ENCODE data around the gene MVK.
"Not testable (repeated sequence)": the region's sequence is repeated elsewhere in the genome, so short reads cannot be mapped to it uniquely, and the experiment has no call there.

MVK gene

GRCh38 chr12:109592195-109592904 is 18.8 kb downstream of the MVK start:
- DNase-seq: no peak

DNA sequence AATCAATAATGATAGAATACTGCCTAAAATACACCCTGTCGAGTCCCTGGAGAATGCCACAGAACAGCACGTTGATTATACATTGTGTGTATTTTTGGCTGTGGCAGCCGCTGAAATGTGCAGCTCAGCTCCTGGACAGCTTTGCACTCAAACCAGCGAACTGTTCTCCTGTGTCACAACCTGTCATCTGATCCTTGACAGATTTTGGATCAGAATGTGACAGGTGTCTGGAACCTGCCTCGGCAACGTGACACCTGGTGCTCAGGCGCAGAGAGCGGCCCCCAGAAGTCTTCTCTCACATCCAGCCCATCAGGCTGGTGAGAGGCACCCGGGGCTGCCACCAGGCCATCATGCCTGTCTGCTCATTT is 19.3 kb downstream of the MVK start:
- DNase-seq: no peak

- DNase-seq: no peak
These were observed 21.1 kb downstream of the MVK start for GRCh38 chr12:109594556-109595317.

DNA sequence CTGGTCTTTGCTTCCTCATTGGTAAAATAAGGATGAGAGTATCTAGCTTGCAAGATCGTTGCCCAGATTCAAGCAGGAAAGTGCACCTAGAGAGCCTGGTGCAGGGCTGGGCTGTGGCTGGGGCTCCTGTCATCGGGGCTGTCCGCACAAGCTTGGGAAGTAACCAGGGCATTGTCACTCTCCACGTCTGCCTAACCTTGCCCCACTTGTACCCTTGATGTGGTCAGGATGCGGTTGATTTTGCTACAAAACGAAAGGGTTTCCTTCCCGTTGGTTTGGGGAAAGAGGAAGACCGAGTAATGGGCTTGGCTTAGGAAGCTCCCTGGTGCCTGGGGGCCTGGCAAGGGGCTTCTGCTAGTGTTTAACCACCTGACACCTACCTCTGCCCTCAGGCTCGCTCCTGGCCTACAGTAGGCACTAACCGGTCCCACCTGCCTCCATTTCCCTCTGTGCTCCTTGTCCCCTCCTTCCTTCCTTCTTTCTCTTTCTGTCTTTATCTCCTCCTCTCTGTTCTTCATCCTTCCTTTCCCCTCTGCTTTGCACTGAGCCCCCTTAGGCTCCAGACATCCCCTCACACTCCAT is 21.8 kb downstream of the MVK start:
- no peak for DNase-seq

DNA sequence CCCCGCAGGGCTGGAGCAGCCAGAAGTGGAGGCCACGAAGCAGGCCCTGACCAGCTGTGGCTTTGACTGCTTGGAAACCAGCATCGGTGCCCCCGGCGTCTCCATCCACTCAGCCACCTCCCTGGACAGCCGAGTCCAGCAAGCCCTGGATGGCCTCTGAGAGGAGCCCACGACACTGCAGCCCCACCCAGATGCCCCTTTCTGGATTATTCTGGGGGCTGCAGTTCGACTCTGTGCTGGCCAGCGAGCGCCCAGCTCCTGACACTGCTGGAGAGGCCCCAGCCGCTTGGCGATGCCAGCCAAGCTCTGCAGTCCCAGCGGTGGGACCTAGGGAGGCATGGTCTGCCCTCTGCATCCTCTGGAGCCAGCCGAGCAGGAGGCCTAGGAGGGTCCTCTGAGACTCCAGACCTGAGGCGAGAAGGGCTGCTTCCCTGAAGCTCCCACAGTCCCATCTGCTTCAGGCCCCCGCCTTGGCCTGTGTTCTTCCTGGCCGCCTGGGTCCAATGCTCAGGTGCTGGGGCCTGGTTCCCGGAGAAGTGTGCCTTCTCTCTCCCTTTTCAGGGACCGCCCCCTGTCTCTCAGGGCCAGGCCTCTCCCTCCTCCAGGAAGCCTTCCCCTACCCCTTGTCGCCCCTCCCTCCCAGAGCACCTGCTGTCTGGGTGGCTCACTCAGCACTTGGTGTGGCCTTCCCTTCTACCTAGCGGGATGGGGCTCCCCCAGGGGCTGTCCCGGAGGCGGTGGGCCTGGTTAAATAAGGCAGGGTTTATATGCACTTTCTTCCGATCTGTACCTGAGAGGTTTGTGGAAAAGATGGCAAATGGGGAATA is 23.0 kb downstream of the MVK start:
- DNase-seq: no peak

DNA sequence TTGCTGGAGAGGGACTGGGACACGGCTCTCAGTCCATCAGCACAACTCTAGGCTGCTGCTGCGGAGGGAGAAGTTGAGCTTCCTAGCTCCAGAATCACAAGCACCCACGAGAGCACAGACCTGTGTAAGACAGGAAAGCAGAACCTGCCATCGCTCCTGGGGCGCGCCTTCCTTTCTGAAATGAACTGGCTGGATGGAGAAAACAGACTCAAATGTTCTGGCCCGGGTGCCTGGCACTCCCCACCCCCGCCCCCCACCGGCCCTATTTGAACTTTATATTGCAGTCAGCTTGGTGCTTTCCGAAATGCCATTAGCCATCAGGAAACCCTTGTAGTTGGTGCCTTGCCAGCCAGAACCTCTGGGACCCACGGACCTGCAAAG is 23.8 kb downstream of the MVK start:
- no peak for DNase-seq

GRCh38 chr12:109597795-109598427 is 24.3 kb downstream of the MVK start:
- DNase-seq: peak; percentile 65

DNA sequence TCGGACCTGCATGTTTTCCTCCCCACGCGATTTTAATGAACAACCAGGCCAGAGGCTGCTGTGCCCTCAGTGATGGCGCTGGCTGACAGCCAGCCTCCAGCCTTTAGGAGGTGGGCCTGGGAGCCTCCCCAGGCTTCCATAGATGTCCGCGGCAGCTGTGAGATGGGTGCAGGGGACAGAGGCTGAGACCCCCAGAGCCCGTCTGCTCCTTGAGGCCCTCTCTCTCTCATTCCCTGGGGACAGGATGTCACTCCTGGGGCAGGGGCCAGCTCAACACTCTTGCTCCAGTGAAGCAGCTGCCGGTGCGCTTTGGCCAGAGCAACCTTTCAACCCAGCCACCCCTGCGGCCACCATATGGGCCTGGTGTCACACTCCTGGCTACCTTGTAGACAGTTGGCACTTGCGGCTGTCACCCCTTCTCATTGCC is 24.8 kb downstream of the MVK start:
- no peak for DNase-seq

DNA sequence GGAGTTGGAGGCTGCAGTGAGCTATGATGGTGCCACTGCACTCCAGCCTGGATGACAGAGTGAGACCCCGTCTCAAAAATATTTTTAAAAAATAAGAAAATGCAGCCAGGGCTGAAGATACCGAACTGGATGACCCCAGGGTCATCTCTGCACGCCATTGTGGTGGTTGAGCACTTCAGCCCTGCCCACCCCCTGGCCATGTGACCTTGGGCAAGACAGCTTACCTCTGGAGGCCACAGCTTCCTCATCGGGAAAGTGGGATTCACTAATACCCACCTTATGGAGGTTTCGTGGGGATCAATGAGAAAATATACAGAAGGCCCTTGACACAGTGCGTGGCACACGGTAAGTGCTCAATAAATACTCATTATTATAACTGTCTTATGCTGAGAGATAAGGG is 25.5 kb downstream of the MVK start:
- no peak for DNase-seq

DNA sequence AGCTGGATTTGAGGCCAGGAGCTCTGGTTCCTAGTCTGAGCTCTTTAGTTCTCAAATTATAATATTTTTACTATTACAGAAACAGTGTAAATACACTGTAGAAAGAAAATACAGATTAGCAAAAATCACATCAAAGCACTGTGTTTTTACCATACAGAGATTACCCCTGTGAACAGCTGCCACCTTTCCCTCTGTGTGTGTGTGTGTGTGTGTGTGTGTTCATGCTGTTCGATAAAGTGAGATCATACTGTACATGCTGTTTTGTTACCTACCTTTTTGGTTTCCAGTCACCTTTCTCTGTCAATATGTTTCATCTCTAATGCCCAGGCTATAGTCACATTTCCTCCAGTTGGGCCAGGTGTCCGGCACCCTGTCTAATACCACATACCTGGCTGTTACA is 26.9 kb downstream of the MVK start:
- no peak for DNase-seq

DNA sequence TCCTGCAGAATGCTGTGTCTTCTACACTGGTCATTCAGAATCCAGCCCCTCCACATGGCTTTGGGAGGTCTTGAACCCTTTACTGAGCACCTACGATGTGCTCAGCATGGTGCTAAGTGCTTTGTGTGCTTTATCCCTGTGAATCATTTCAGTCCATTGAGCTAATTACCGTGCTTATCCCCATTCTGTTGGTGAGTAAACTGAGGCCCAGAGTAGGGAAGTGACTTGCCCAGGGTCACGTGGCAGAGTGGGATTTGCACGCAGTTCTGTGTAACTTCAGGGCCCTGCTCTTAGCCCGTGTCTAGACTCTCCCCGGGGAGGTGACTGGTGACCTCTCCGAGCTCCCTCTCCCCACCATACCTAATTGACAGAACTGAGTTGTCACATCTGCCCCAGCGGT is 27.4 kb downstream of the MVK start:
- no peak for DNase-seq

DNA sequence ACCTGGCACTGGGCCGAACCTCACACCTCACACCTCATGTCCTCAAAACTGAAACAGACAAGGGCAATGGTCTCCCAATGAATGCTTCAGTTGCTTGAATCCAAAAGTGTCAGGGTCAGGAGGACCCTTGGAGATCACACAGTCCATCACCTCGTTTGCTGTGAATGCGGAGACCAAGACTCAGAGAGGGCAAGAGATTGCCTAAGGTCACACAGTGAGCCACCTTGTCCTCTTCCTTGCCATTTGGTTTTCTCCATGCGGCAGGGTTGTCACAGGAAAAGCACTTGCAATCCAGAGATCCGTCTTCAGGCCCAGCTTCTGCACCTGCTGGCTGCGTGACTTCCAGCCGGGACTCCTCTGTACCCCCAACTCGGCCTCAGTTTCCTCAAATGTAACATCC is 28.0 kb downstream of the MVK start:
- no peak for DNase-seq

GRCh38 chr12:109602132-109602531 is 28.5 kb downstream of the MVK start:
- DNase-seq: not testable (repeated sequence)

- DNase-seq: no peak
These were observed 30.6 kb downstream of the MVK start for GRCh38 chr12:109604132-109604585.

GRCh38 chr12:109605016-109605415 is 31.4 kb downstream of the MVK start:
- no peak for DNase-seq

GRCh38 chr12:109605599-109606228 is 32.1 kb downstream of the MVK start:
- no peak for DNase-seq

DNA sequence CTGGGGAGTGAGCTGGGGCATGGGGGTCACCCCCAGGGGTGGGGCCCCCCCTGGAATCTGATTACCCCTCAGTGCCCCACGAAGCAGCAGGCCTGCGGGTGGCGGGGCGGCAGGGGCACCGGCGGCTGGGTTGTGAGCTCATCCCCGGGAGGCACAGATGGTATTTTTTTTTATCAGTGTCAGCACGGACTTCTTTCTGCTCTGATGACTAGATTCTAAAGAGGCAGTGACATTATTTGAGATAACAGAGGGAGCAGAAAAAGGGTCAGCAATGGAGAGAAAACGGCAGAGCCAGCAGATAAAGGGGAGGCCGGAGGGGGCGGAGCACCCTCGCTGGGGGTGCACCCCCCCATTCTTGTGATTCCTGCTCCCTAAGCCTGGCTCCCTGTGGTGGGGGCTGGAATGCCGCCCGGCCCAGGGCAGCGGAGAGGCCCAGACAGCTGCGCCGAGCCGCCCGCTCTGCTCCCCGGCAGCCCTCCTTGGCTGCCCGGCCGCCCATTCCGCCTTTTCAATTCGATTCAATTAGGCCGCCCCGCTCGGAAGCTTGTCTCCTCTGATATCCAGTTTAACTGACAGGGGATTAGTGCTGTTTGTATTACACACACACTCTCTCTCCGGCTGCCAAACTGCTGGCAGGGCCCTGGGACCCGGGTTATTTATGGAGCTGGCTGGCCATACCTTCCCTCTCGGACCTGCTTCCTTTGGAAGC is 32.9 kb downstream of the MVK start:
- no peak for DNase-seq

GRCh38 chr12:109607618-109608017 is 34.0 kb downstream of the MVK start:
- DNase-seq: no peak

GRCh38 chr12:109608270-109608669 is 34.7 kb downstream of the MVK start:
- no peak for DNase-seq

DNA sequence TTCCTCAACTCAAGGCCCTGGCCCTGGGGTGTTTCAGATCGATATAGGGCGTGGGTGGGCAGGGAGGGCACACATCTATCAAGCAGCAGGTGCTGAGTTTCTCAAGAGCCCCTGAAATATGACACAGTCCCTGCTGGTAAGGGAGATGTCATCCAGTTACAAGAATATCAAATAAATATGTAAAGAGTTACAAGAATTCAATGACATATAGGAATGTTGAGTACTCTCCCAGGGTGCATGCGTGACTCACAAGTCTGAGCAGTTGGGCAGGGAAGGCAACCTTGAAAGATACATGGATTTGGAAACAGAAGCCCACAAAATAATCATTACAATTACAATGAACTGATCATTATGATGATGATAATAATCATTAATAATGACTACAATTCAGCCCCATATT is 35.2 kb downstream of the MVK start:
- DNase-seq: no peak

DNA sequence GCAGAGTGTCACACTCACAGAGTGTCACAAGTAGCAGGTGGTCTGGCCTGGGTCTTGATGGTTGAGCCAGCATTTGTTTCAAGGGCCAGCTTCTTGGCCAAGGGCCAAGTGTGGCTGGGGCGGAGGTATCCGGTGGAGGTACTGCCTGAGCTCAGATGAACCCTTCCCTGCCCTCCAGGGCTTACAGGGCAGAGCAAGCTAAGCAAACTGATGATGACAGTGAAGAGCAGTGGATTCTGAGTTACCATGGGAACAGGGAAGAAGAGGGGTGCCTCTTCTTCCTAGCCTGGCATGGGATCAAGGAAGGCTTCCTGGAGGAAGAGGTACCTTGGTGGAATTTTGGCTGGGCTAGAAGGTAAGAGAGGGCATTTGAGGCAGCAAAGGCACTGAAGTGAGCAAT is 35.7 kb downstream of the MVK start:
- DNase-seq: no peak

DNA sequence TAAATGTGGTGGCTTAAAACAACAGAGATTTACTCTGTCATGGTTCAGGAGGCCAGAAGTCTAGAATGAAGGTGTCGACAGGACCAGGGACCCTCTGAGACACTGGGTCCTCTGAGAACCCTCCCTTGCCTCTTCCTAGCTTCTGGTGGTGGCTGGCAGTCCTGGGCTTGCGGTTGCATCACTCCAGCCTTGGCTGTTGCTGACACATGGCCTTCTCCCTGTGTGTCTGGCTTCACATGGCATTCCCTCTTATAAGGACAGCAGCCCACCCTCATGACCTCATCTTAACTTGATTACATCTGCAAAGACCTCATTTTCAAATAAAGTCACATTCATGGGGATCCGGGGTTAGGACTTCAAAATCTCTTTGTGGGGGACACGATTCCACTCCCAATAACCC is 36.9 kb downstream of the MVK start:
- no peak for DNase-seq
